Stimulated activated CD4-positive, alpha-beta T cell treated with anti-CD3 and anti-CD28 coated beads, Interleukin-4, amount 100 ng/mL, for 1 hour (primary cell): ENCODE data around the gene MRPL17.

ENCODE experiments used
- DNase-seq: peaks from one replicate; pipeline ENCODE4 v3.0.0-alpha.2; 2020

Gene MRPL17

DNA sequence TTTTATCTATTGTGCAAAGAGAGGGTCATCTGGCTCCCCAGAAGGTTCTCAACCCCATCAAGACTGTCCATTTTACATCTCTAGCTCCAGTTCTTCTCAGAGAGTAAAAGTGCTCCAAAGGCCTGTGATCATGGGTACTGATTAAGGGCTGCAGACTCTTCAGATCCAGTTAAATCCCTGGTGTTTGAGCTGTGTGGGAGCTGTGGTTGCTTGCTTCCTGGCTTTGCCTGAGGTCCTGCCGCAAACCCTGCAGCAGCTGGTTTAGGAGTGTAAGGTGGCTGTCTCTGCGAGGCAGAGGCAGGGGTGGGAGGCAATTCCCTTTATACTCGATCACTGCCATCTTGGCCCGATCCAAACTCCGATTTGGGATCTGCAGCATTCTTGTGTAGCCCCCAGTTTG is 1.2 kb downstream of the MRPL17 start:
- DNase-seq = no peak

DNA sequence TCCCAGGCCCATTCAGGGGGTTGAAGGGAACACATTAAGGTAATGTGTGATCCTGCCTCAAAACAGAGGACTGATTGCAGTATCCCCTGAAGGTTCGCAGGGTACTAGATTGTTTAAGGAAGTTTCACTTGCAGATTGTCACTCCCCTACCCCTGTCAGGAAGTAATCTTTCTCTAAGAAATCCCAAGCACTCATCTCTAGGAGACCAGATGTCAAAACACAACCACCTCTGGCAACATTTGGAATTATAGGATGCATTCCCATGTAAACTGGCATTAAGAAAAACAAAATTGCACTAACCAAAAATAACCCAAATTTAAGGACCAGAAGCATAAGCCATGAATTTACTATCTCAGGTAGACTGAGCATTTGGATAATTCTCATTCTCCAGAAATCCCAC is 1.6 kb downstream of the MRPL17 start:
- no peak for DNase-seq

DNA sequence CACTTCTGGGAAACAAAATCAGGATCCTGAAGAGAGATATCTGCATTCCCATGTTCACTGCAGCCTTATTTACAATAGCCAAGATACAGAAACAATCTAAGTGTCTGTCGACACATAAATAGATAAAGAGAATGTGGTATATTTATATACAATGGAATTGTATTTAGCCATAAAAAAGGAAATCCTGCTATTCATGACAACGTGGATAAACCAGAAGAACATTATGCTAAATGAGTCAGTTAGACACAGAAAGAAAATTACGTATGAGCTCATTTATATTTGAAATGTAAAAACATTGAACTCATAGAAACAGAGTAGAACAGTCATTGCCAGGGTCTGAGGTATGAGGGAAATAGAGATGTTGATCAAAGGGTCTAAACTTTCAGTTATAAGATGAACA is 6.1 kb downstream of the MRPL17 start:
- no peak for DNase-seq

DNA sequence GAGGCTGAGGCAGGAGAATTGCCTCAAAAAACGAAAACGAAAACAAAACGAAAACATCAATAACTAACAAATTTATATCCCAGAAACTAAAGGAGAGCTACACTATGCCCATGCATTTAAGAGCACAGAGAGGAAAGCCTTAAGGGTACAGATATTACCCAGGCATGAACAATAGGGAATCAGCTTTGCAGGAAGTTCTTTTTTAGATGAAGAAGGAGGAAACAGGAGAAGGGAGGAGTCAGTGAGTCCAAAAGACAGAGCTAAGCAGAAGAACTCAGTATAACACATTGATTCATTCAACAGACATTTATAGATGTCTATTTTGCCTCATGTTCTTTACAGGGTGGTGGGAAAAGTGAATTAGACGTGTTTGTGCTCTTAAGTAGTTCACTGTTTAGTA is 8.3 kb downstream of the MRPL17 start:
- DNase-seq = no peak

DNA sequence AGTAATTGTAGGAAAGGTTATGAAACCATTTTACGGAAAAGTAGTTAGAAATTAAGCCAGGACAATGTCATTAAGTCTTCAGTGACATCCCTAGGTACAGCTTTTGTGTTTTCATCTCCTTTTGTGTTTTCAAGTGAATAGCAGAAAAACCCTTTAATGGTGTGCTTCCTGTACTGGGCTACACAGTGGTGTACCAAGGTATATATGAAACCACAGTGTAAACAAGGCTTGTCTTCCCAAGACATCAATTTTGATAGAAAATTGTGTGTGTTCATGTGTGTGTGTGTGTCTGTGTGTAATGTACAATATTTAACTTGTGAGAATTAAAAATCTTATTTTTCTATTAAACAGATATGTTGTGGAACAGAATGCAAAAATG is 8.9 kb downstream of the MRPL17 start:
- DNase-seq = no peak

DNA sequence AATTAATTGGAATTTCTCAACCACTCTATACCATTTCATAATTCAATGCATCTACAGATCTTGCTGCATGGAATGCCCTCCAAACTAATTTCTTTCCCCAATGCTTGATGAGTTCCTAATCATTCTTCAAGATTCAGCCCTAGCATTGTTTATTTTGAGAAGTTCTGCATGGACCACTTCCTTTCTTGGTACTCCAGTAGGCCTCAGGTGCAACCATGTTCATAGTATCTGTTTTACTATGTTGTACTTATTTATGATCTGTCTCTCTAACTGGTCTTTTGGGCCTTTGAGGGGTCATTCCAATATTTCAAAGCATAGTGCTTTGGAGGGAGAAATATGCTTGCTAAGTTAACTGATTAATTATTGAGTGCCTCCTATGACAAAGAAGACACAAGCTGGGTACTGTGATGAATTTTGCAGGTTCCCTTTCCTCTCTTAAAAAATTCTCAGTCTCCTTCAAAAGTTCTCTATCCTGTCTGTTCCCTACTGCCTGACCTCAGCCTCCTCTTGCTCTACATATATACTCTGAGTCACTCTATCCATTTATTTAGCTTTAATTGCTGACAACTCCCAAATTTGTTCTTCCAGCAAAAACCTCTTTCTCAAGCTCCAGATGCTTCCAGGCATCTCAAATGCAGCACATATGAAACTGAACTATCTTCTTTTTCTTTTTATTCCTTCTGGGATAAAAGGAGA is 9.5 kb downstream of the MRPL17 start:
- DNase-seq = no peak

DNA sequence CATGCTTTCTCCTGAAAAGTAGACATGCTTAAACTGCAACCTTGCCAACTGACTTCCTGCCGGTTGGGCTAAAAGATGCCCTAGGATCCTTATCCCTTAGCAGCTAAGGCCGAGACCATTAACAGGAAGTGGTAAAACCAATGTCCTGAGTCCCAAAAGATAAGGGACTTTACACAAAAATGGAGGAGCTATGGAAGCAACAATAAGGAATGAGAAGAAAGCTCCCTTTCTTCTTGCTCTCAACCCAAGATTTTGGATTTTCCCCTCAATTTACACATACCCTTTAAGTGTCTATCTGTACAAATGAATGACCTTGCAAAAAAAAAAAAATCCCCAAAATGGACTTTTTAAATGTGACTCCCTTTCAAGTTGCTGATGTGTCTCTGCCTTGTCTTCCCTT is 11.1 kb downstream of the MRPL17 start:
- DNase-seq = no peak

DNA sequence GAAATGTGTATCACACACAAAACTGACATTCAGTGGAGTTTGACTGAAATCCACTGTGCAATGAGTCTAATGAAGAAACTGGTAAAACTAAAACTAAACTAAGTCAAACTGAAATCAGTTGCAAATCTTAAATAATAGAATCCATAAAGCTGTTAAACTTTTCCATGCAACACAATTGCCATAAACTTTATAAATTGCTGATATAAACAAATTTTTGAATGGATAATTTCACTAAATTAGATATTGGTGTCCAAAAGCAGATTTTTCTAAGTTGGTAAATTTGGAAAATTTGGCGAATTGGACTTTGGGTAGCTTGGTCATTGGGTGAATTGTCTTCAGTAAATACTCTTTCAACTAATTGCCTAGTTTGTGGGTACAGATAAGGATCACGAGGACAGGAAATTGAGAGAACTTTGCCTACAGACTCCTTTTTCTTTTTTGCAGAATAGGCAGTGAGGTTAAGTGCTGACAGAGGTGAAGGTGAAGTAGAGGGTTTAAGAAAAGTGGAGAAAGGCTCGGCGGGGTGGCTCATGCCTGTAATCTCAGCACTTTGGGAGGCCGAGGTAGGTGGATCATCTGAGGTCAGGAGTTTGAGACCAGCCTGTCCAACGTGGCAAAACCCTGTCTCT is 12.8 kb downstream of the MRPL17 start:
- DNase-seq = no peak

DNA sequence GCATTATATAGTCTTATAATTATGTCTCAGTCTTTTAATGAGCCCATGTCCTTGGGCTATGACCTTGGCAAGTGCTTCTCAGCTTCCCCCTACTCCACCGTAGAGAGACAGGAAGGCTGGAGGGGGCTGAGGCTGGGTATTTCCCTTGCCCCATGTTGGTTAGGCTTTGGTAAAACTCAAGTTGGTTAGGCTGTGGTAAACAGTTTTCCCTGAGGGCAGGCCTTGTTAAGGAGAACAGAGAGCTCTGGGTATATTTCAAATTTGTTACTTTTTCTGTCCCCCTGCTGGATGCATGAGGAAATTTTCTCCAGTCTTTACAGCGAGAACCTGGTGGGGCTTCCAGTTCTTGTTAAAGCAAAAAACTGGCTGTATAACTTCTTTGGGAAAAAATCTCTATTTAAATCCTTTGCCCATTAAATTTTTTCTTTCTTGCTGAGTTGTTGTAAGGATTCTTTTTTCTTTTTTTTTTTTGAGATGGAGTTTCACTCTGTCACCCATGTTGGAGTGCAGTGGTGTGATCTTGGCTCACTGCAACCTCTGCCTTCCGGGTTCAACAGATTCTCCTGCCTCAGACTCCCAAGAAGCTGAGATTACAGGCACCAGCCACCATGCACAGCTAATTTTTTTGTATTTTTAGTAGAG is 15.3 kb downstream of the MRPL17 start:
- DNase-seq = no peak

DNA sequence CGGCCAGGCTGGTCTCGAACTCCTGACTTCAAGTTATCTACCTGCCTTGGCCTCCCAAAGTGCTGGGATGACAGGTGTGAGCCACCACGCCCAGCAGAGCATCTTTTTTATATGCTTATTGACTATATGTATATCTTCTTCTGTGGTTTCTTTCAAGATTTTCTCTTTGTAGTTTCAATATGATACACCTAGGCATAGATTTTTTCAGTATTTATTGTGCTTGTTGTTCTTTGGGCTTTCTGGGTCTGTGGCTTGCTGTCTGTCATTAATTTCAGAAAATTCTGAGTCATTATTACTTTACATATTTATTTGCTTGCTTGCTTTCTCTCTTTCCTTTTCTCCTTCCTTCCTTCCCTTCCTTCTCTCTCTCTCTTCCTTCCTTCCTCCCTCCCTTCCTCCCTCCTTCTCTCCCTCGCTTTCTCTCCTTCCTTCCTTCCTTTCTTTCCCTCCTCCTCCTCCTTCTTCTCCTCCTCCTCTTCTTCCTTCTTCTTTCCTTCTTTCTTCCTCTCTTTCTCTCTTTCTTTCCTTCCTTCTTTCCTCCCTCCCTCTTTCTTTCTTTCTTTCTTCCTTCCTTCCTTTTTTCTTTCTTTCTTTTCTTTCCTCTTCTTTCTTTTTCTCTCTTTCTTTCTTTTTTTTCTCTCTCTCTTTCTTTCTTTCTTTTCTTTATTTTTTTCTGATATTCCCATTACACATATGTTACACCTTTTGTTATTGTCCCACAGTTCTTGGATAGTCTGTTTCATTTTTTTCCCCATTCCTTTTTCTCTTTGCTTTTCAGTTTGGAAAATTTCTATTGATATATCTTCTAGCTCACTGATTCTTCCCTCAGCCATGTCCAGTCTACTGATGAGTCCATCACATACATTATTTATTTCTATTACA is 16.6 kb downstream of the MRPL17 start:
- no peak for DNase-seq

DNA sequence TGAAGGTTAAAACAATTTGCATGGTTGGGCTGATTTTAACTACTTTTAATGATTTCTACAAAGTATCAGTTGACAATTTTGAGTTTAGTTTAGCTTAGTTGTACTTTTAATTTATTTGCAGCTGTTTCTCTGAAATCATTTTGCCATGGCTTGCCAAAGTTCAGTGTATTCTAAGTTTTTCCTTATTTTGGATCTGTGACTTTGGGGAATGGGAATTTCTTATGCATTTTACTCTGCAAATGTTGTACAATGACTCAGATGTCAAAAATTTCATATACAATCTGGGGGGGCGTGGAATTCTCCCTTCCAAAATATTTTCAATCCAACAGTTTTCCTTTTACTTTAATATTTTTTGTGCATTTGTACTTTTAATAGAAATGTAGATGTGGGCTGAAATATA is 18.6 kb downstream of the MRPL17 start:
- DNase-seq = no peak

DNA sequence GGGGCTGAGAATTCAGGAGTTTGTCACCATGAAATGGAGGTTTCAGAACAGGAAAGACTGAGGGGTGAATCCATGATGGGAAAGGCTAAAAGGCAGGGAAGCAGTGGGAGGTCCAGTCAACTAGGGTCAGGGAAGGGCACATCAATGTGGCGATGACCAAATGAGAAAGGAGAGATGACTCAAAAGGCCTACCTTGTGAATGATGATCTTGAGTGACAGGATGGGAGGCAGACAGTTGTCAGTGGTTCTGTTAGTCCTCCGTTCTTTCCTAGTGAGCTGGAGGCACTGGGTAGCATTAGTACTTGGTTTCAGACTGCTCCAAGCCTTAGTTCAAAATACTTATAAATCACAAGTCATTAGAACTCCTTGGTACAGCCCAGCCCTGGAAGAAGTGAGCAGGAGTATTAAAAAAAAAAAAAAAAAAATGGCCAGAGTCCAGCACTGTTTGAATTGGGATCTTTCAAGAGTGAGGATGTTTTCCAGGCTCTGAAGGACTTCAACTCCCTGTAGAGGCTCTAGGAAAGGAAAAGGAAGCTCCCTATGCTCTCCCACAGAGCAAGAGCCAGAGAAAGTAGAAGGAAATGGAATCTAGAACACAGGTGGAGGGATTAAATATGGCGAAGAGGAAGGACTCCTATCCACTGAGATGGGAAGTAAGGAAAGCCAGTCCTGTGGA is 19.2 kb downstream of the MRPL17 start:
- DNase-seq = no peak

DNA sequence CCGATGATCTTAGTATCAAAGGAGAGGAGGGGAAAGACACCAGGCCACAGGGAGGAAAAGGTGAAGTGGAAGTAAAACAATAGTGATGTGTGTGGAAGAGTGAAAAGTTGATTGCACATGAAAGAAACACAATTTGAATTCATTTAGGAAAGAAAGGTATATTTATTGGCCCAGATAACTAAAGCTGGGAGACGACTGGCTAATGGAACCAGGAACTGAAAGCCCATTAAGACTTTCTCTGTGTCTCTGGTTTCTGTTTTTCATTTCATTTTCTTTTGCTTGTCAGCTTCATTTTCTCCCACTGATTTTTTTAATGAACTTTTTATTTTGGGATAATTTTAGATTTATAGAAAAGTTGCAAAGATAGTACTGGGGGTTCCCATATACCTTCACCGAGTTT is 22.4 kb downstream of the MRPL17 start:
- DNase-seq = no peak

DNA sequence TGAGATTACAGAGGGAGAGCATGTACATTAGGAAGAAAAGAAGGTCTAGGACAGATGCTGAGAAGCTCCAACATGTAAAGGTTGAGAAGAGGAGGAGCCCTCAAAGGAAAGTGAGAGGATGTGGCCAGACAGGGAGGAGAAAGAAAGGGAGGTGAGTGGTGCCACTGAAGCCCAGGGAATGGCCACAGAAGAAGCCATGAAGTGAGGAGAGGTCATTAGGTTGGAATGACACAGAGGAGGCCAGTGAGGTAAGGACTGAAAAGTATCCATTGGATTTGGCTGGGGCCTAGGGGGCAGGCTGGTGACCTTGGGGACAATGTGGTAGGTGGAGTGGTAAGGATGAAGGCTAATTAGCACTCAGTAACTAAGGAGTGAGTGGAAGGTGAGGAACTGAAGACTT is 24.5 kb downstream of the MRPL17 start:
- no peak for DNase-seq

DNA sequence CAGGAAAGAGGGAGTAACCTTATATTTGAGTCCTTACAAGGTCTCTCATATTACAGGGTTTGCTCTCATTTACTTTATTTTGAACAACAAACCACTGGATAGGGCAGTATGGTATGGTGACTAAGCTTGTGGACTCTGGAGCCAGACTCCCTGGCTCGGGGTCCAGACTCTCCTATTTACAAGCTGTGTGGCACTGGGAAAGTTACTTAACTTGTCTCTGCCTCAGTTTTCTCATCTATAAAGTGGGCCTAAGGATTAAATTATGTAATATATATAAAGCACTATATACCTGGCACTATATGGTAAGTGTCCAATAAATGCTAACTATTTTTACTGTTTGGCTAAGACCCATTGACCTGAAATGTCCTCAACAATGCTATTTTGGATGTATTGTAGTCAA is 25.8 kb downstream of the MRPL17 start:
- no peak for DNase-seq

DNA sequence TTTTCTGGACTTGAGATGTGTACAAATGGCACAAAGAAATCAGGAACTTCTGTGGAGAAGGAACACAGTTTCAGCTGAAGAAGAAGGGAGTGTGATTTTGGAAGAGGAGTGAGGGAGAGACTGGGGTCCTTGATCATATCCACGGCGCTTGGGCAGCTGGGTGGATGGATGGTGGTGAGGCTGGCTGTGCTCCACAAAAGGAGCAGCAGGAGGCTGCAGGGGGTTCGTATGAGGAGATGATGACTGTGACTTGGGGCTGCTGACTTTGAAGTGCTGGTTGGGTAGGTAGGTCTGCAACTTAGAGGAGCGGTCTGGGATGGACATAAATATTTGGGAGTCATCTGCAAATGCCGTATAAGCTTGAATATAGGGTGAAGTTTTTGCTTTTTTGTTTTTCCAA is 26.2 kb downstream of the MRPL17 start:
- DNase-seq = no peak

DNA sequence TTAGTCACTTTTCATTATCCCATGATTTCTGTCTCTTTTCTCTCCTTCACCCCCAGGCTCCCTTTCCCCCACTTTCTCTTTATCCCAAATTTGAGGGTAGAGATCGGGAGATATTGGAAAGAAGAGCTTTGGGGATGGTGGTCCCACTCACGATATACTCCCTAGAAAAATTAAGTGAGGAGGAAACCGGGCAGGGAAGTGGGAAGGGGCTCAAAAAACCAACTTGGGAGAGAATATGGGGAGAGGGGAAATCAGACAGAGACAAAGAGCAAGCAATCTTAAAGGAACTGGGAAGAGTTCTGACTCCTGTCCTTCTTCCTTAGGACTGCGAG is 26.6 kb downstream of the MRPL17 start:
- no peak for DNase-seq

DNA sequence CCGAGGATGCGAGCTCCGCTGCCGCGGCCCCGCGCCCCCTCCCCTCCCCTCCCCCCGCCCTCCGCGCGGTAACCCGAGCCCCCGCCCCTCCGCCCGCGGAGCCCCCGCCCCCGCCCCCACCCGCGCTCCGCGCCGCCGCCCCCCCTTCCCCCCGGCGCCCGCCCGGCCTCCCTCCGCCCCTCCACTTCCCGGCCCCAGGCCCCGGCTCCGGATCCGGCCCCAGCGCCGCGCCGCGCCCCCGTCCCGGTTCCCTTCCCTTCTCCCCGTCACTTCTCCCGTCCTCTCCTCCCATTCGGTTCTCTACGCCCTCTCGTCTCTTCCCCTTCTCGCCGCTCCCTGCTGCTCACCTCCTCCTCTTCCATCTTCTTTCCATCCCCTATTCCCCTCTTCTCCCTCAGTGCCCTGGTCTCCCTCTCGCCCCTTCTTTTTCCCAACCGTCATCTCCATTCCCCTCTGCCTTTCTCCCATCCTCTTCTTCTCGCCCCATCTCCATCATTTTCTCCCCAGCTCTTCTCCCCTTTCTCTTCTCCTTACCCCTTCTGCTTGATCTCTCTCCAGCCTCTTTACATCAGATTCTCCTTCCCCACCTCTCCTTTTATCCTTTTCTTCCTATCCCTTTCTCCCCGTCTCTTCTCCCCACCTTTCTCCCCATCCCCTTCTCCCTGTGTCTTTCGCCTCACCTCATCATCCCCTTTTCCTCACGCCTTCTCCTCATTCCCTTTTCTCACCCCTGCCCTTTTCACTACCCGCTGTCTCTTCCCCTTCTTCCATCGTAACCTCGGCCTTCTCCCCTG is 27.2 kb downstream of the MRPL17 start, which contains the start of gene DCHS1:
Gene DCHS1, minus strand, starts transcription at position 20 of the 794 bp plus-strand sequence. CDS start 14,196 bp downstream, outside the sequence.
- peak; percentile 19 for DNase-seq

DNA sequence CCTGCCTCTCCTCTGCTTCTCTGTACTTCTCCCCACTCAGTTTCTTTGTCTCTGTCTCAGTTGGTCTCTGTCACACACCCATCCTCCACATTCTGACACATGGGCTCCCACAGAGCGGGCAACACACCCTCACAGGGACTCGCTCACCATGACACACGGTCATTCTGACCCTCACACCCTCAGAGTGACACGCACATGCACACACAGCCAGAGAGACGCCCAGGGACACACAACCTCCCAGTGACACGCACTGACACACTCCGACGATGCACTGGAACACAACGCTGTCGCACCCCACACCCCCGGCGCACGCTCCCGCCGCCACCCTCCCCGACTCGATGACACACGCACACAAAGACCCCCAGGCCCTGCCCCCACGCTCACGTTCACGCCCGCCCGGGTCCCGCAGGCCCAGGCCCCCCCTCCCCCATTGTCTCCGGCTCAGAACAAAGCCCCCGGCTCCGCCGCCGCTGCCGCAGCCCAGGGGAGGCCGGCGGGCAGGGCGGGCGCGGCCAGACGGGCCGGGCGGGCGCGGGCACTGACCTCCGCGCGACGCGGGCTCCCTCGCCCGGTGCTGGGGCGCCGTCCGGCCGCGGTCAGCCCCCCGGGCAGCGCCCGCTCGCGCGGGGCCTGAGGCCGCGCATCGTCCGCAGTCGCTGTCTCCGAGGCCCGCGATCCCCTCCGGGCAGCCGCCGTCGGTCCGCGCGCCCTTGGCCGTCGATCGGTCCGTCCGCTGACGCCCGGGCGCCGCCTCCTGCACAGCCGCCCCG is 27.9 kb downstream of the MRPL17 start:
- DNase-seq = peak; percentile 43

DNA sequence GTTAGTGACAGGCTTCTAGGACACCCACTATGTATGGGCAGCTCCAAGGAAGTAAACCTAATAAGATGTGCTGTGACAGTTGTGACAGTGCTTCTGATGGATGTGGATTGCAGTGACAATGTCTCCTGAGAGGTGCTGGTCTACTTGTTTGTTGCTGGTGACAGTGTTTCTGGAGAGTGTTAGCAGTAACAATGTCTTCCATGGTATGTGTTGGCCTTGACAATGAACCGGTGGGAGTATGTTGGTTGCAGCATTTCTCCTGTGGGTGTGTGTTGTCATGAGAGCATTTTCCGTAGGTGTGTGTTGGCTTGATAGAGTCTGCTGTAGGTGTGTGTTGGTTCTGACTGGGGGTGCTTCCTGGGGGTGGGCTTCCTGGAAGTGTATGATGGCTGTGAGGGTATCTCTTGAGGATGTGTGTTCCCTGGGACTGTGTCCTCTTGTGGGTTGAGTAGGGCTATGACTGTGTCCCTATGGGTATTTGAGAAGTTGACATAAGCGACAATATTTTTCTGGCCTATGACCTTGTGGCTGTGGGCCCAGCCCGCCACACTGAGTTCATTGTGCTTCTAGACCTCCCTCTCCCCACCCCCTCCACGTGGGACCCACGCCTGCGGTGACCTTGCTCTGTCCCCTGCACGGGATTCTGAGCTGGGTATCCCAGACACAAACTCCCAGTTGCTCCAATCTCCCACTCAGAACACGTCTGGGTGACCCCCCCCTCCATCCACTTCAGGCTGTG is 28.7 kb downstream of the MRPL17 start:
- no peak for DNase-seq

DNA sequence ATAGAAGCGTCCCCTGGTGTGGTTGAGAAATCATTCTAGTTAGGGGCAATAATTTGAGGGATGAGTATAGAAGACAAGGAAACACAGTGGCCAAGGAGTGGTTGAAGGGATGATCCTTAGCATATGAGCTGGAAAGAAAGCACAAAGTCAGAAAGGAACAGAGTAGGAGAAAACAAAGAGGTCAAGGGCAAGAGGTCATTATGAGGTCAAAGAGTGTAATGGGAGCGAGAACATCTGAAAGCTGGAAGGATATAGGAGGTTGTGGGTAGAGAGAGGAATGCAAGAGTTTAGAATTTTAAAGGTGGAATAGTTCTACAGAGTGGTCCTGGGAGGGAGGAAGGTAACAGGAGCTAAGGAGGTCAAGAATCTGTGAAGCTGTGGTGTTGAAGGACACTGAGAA is 29.5 kb downstream of the MRPL17 start:
- no peak for DNase-seq
